ENCODE data around the gene GRK3.

DNA sequence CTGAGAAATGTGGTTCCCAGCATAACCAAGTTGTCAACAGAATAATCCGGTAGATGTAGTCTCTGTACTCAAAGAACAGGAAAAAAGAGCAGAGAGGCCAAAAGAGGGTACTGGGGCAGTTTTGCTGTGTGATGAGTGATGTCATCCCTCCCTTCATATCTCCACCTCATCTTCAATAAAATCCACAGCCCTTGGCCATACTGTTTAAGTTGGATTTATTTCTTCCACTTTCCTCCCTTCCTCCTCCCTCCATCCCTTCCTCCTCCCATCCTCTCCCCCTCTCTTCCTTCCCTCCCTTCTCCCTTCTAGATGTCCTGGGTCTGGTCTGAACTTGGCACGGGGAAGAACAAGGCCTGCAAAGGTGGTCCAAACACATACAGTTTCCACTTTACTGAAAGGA is 18.2 kb upstream of the GRK3 start:
- TF ChIP-seq, protein P1, sequence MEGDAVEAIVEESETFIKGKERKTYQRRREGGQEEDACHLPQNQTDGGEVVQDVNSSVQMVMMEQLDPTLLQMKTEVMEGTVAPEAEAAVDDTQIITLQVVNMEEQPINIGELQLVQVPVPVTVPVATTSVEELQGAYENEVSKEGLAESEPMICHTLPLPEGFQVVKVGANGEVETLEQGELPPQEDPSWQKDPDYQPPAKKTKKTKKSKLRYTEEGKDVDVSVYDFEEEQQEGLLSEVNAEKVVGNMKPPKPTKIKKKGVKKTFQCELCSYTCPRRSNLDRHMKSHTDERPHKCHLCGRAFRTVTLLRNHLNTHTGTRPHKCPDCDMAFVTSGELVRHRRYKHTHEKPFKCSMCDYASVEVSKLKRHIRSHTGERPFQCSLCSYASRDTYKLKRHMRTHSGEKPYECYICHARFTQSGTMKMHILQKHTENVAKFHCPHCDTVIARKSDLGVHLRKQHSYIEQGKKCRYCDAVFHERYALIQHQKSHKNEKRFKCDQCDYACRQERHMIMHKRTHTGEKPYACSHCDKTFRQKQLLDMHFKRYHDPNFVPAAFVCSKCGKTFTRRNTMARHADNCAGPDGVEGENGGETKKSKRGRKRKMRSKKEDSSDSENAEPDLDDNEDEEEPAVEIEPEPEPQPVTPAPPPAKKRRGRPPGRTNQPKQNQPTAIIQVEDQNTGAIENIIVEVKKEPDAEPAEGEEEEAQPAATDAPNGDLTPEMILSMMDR (IDR thresholded peaks at IDR 0.05; ENCODE audit: insufficient read depth, low read length), result no peak
- TF ChIP-seq POLR2AphosphoS5 (IDR thresholded peaks at IDR 0.05; ENCODE audit: low read depth), result no peak
- TF ChIP-seq, protein P2, sequence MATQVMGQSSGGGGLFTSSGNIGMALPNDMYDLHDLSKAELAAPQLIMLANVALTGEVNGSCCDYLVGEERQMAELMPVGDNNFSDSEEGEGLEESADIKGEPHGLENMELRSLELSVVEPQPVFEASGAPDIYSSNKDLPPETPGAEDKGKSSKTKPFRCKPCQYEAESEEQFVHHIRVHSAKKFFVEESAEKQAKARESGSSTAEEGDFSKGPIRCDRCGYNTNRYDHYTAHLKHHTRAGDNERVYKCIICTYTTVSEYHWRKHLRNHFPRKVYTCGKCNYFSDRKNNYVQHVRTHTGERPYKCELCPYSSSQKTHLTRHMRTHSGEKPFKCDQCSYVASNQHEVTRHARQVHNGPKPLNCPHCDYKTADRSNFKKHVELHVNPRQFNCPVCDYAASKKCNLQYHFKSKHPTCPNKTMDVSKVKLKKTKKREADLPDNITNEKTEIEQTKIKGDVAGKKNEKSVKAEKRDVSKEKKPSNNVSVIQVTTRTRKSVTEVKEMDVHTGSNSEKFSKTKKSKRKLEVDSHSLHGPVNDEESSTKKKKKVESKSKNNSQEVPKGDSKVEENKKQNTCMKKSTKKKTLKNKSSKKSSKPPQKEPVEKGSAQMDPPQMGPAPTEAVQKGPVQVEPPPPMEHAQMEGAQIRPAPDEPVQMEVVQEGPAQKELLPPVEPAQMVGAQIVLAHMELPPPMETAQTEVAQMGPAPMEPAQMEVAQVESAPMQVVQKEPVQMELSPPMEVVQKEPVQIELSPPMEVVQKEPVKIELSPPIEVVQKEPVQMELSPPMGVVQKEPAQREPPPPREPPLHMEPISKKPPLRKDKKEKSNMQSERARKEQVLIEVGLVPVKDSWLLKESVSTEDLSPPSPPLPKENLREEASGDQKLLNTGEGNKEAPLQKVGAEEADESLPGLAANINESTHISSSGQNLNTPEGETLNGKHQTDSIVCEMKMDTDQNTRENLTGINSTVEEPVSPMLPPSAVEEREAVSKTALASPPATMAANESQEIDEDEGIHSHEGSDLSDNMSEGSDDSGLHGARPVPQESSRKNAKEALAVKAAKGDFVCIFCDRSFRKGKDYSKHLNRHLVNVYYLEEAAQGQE (IDR thresholded peaks at IDR 0.05; ENCODE audit: insufficient replicate concordance, low read depth), result no peak
- TF ChIP-seq SPI1 (IDR thresholded peaks at IDR 0.05; ENCODE audit: borderline replicate concordance, low read depth), result no peak
